Embryonic facial prominence (tissue), 1 donor: Measurements from ENCODE around the gene EDIL3.

Source experiments
- DNase-seq: peaks from one replicate; pipeline ENCODE4 v3.0.0-alpha.2; 2016; ENCODE audit errors: extremely low spot score

Gene EDIL3

GRCh38 chr5:83964271-83964670, 420.4 kb downstream of the EDIL3 start:
- DNase-seq = no peak

GRCh38 chr5:83957188-83957587, 427.5 kb downstream of the EDIL3 start:
- no peak for DNase-seq

GRCh38 chr5:83956386-83956785, 428.3 kb downstream of the EDIL3 start:
- no peak for DNase-seq

GRCh38 chr5:83955916-83956315, 428.8 kb downstream of the EDIL3 start:
- no peak for DNase-seq

- DNase-seq = no peak
These were observed 436.9 kb downstream of the EDIL3 start for GRCh38 chr5:83947763-83948162.

- no peak for DNase-seq
These were observed 438.2 kb downstream of the EDIL3 start for GRCh38 chr5:83946516-83946915.

GRCh38 chr5:83942155-83942554, 442.5 kb downstream of the EDIL3 start:
- no peak for DNase-seq

GRCh38 chr5:83937837-83938236, 446.8 kb downstream of the EDIL3 start:
- DNase-seq = no peak

GRCh38 chr5:83931969-83932368, 452.7 kb downstream of the EDIL3 start:
- DNase-seq = no peak

GRCh38 chr5:83927140-83927733, 457.4 kb downstream of the EDIL3 start:
- no peak for DNase-seq

GRCh38 chr5:83925955-83926337, 458.7 kb downstream of the EDIL3 start:
- no peak for DNase-seq

- DNase-seq = no peak
These were observed 459.2 kb downstream of the EDIL3 start for GRCh38 chr5:83925321-83925954.

- no peak for DNase-seq
These were observed 459.8 kb downstream of the EDIL3 start for GRCh38 chr5:83924891-83925290.

- no peak for DNase-seq
These were observed 460.5 kb downstream of the EDIL3 start for GRCh38 chr5:83924171-83924570.

- DNase-seq = no peak
These were observed 462.0 kb downstream of the EDIL3 start for GRCh38 chr5:83922699-83923098.

- DNase-seq = no peak
These were observed 462.9 kb downstream of the EDIL3 start for GRCh38 chr5:83921666-83922193.

GRCh38 chr5:83919071-83920041, 465.3 kb downstream of the EDIL3 start:
- no peak for DNase-seq

GRCh38 chr5:83917261-83917908, 467.3 kb downstream of the EDIL3 start:
- DNase-seq = no peak

GRCh38 chr5:83914662-83915418, 469.8 kb downstream of the EDIL3 start:
- no peak for DNase-seq

- no peak for DNase-seq
These were observed 470.5 kb downstream of the EDIL3 start for GRCh38 chr5:83914199-83914598.

GRCh38 chr5:83913593-83913992, 471.1 kb downstream of the EDIL3 start:
- DNase-seq = no peak
